Hepatocyte (in vitro differentiated cells): ENCODE measurements around the gene DLX4.

Experiments
- CTCF ChIP-seq: fragments of 200-600 bp; sonication (generic); IDR thresholded peaks from 2 replicates; pipeline ENCODE4 v1.5.1; 2016; ENCODE audit warnings: antibody characterized with exemption, mild to moderate bottlenecking; ENCODE audit not compliant: poor library complexity
- EZH2 ChIP-seq: fragments of 200-600 bp; sonication (generic); IDR thresholded peaks from 2 replicates; pipeline ENCODE4 v1.6.1; 2016; ENCODE audit warnings: antibody characterized with exemption, mild to moderate bottlenecking, borderline replicate concordance

- no peak for TF ChIP-seq CTCF
- no peak for TF ChIP-seq EZH2
Measured at GRCh38 chr17:49976163-49976827, 7.3 kb downstream of the DLX4 start.
